GM12878 (cell line): ENCODE measurements around the gene SFN. TPM values are rescaled to one million over a fixed set of nuclear protein-coding genes. Genes with fewer than 3 reads are reported as not detected.

ENCODE experiments used
- BHLHE40 ChIP-seq, 2 experiments: fragments of 450-650 bp in 1 of 2; IDR thresholded peaks; 2 replicates each; pipeline ENCODE4 v1.6.1; 2011 to 2017; ENCODE audit warnings: low read depth in 2 of 2, borderline replicate concordance in 1 of 2, improper control_type of control experiment in 1 of 2, low read length in 1 of 2, mild to moderate bottlenecking in 1 of 2
- BMI1 ChIP-seq: fragments of 450-650 bp; IDR thresholded peaks from 2 replicates; pipeline ENCODE4 v1.6.1; 2016; ENCODE audit warnings: mild to moderate bottlenecking, moderate library complexity, borderline replicate concordance
- GATAD2B ChIP-seq: fragments of 450-650 bp; conservative IDR thresholded peaks from 2 replicates; pipeline ENCODE4 v1.6.1; 2017; ENCODE audit warnings: low read depth, mild to moderate bottlenecking, moderate library complexity
- HCFC1 ChIP-seq: fragments of 150-350 bp; IDR thresholded peaks from 2 replicates; pipeline ENCODE4 v1.6.1; 2014; ENCODE audit warnings: low read length
- LARP7 ChIP-seq: fragments of 450-650 bp; IDR thresholded peaks from 2 replicates; pipeline ENCODE4 v1.6.1; 2017; ENCODE audit warnings: mild to moderate bottlenecking
- MEF2A ChIP-seq: IDR thresholded peaks from 2 replicates; pipeline ENCODE4 v1.6.1; 2011; ENCODE audit warnings: low read depth, mild to moderate bottlenecking, low read length, moderate library complexity; ENCODE audit not compliant: insufficient read depth
- MEF2B ChIP-seq: fragments of 450-650 bp; IDR thresholded peaks from 2 replicates; pipeline ENCODE4 v1.6.1; 2018; ENCODE audit warnings: mild to moderate bottlenecking, moderate library complexity; ENCODE audit not compliant: partially characterized antibody, poor library complexity, severe bottlenecking
- MTA3 ChIP-seq: IDR thresholded peaks from 2 replicates; pipeline ENCODE4 v1.6.1; 2012; ENCODE audit warnings: low read length, inconsistent platforms, borderline replicate concordance
- PML ChIP-seq: IDR thresholded peaks from 2 replicates; pipeline ENCODE4 v1.6.1; 2012; ENCODE audit warnings: low read length, inconsistent platforms
- POLR2AphosphoS2 ChIP-seq: IDR thresholded peaks from 2 replicates; pipeline ENCODE4 v1.6.1; 2011; ENCODE audit warnings: low read depth, mild to moderate bottlenecking, low read length, improper control_type of control experiment, moderate library complexity
- RB1 ChIP-seq: fragments of 450-650 bp; formaldehyde crosslinking; IDR thresholded peaks from 2 replicates; pipeline ENCODE4 v1.6.1; 2017; ENCODE audit warnings: mild to moderate bottlenecking, borderline replicate concordance
- YY1 ChIP-seq: IDR thresholded peaks from 2 replicates; pipeline ENCODE4 v1.6.1; 2011; ENCODE audit warnings: low read depth, mild to moderate bottlenecking, low read length
- polyA plus RNA-seq, 11 experiments: library from polyadenylated mRNA; depleted of rRNA in 4 of 11; unstranded in 6 of 11; stranded (reverse) in 5 of 11; fragments of >200 nt; fragmentation: Nextera tagmentation in 4 of 11; fragmentation: Illumina TruSeq in 1 of 11; extraction: Ambion mirVana in 4 of 11; extraction: Trizol in 1 of 11; gene quantifications; 1 replicate in 1 of 11; 2 replicates in 10 of 11; pipeline versions ENCODE4 v1.2.1 to v1.2.3, GENCODE V29; 2011 to 2016; ENCODE audit warnings: inconsistent platforms in 2 of 11, missing spikeins in 2 of 11, low read depth in 1 of 11
- total RNA-seq, 4 experiments: library from RNA; depleted of rRNA in 3 of 4; stranded (reverse); fragments of >200 nt in 3 of 4; fragmentation: Illumina TruSeq in 1 of 4; extraction: Trizol in 1 of 4; gene quantifications; 2 replicates each; pipeline versions ENCODE4 v1.2.1 to v1.2.3, GENCODE V29; 2013 to 2021
- TF ChIP-seq, protein P1 (sequence below): IDR thresholded peaks from 2 replicates; pipeline ENCODE4 v1.6.1; 2011; ENCODE audit warnings: borderline replicate concordance, low read depth, mild to moderate bottlenecking, moderate library complexity, low read length; ENCODE audit not compliant: insufficient read depth, poor library complexity, severe bottlenecking

Gene SFN
- total and polyA plus RNA-seq, 10 of the 15 experiments (the other 5 are each of a cell fraction or from before 2014, with no cell fraction given) = 0.19 to 2.9 (median 1.0) TPM

DNA sequence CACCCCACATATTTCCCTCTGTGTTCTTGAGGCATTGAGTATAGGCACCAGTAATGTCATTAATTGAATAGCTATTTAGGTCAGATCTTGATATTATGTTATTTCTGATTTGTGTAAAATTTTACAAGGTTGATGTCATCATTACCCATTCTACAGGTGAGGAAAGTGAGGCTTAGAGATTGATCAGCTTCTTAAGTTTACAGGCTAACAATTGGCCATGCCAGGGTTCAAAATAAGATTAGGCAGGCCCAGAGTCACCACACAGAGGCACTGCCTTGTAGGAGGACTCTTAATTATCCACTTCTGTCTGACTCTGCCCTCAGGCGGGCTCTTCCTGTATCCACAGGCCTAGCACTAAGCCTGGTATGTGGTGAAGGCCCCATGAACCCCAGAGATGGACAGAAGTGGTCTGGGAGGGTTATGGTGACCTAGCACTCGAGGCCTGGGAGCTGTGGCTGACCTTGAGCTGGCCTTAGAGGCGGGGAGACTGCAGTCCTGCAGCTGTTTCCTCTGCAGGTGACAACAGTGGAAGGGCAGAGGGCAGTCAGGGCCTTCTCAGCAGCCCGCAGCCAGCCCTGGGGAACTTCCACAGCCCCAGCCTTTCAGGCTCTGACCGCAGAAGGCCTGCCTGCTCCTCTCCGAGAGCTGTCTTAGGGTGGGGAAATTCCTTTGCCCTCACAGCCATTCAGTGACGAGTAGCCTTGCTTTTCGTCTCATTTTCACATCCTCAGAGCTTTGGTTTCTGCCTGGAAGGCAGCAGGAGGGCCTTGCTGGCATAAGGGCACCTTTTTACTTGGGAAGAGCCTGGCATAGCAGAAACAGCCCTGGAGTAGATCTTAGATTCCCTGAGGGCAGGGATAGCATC is 24.2 kb upstream of the SFN start (continued):
- no peak for TF ChIP-seq POLR2AphosphoS2
- TF ChIP-seq MEF2B = peak; percentile 69
- TF ChIP-seq LARP7 = peak; percentile 63; the same call in 1 of the 2 replicates
- TF ChIP-seq MTA3 = peak; percentile 91
- TF ChIP-seq YY1 = no peak
- TF ChIP-seq BHLHE40 (IDR thresholded peaks at IDR 0.05; ENCODE audit: borderline replicate concordance in 1 of 2, low read depth in 2 of 2, low read length in 1 of 2) = peak; percentile 94 to 97
- no peak for TF ChIP-seq MEF2A
- TF ChIP-seq PML = no peak
- no peak for TF ChIP-seq BMI1
- peak; percentile 95 for TF ChIP-seq GATAD2B
- TF ChIP-seq, protein P1, sequence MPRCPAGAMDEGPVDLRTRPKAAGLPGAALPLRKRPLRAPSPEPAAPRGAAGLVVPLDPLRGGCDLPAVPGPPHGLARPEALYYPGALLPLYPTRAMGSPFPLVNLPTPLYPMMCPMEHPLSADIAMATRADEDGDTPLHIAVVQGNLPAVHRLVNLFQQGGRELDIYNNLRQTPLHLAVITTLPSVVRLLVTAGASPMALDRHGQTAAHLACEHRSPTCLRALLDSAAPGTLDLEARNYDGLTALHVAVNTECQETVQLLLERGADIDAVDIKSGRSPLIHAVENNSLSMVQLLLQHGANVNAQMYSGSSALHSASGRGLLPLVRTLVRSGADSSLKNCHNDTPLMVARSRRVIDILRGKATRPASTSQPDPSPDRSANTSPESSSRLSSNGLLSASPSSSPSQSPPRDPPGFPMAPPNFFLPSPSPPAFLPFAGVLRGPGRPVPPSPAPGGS = no peak
- TF ChIP-seq RB1 = 0 out of 2 replicates have a peak, but pooled peaks have one; percentile 21
- TF ChIP-seq HCFC1 = no peak
- TF ChIP-seq, all 136 proteins: peak for 57
